HL-60 (cell line): ENCODE measurements around the gene SLC22A12.

Experiments
- GABPA ChIP-seq: IDR thresholded peaks from 2 replicates; pipeline ENCODE4 v1.6.1; 2012; ENCODE audit warnings: low read depth
- POLR2AphosphoS5 ChIP-seq: IDR thresholded peaks from 2 replicates; pipeline ENCODE4 v1.6.1; 2012; ENCODE audit warnings: low read depth
- REST ChIP-seq: IDR thresholded peaks from 2 replicates; pipeline ENCODE4 v1.6.1; 2012; ENCODE audit warnings: low read depth; ENCODE audit not compliant: insufficient replicate concordance
- SPI1 ChIP-seq: IDR thresholded peaks from 2 replicates; pipeline ENCODE4 v1.6.1; 2012; ENCODE audit warnings: low read depth, mild to moderate bottlenecking, borderline replicate concordance
- TF ChIP-seq, protein P1 (sequence below): IDR thresholded peaks from one replicate; pipeline ENCODE4 v1.5.1; 2011; ENCODE audit warnings: low read length, control low read depth, inconsistent platforms; ENCODE audit not compliant: insufficient read depth

GRCh38 chr11:64600281-64600992 is 9.4 kb downstream of the SLC22A12 start:
- TF ChIP-seq, protein P1, sequence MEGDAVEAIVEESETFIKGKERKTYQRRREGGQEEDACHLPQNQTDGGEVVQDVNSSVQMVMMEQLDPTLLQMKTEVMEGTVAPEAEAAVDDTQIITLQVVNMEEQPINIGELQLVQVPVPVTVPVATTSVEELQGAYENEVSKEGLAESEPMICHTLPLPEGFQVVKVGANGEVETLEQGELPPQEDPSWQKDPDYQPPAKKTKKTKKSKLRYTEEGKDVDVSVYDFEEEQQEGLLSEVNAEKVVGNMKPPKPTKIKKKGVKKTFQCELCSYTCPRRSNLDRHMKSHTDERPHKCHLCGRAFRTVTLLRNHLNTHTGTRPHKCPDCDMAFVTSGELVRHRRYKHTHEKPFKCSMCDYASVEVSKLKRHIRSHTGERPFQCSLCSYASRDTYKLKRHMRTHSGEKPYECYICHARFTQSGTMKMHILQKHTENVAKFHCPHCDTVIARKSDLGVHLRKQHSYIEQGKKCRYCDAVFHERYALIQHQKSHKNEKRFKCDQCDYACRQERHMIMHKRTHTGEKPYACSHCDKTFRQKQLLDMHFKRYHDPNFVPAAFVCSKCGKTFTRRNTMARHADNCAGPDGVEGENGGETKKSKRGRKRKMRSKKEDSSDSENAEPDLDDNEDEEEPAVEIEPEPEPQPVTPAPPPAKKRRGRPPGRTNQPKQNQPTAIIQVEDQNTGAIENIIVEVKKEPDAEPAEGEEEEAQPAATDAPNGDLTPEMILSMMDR = no peak
- no peak for TF ChIP-seq POLR2AphosphoS5
- TF ChIP-seq SPI1 = no peak
- no peak for TF ChIP-seq REST
- TF ChIP-seq GABPA = no peak
